ENCODE data around the gene SHC2.

Gene SHC2

DNA sequence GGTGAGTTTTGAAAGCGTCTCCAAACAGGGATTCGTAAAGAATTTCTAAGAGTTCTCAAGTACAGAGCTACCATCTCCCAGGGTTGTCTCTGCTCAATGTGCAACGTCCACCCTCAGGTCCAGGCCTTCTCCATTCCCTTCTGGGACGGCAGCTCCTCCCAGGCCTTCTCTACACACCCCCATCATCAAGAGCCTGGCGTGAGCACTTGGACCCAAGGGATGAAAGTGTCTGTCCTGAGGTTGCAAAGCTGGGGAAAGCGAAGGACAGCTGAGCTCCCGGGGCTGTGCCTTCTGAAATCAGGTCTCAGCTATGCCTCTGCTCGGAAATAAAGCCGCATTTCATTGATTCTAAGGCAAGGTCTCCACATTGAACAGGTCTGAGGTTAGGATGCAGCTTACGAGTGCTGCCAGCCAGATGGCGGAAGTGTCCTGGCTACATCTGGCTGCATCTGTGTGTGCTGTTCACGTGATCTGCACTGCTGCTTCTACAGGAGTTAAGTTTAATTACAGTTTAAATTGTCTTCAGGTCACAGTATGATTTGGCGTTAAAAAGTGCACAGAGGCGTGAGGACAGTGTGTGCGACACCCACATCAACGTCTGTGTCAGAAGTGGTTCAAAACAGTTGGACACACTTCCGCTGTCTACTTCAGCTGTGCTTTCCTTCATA, 89.2 kb downstream of the SHC2 start:
- 84% methylated on average over 17 of the region's 17 CpGs for WGBS
- Histone ChIP-seq H3K27ac (ENCODE audit: low read depth, low read length) (no peak overlapping the region), H3K36me3 (ENCODE audit: insufficient read depth, low read length) (no peaks in the 10 kb centered on the region)

DNA sequence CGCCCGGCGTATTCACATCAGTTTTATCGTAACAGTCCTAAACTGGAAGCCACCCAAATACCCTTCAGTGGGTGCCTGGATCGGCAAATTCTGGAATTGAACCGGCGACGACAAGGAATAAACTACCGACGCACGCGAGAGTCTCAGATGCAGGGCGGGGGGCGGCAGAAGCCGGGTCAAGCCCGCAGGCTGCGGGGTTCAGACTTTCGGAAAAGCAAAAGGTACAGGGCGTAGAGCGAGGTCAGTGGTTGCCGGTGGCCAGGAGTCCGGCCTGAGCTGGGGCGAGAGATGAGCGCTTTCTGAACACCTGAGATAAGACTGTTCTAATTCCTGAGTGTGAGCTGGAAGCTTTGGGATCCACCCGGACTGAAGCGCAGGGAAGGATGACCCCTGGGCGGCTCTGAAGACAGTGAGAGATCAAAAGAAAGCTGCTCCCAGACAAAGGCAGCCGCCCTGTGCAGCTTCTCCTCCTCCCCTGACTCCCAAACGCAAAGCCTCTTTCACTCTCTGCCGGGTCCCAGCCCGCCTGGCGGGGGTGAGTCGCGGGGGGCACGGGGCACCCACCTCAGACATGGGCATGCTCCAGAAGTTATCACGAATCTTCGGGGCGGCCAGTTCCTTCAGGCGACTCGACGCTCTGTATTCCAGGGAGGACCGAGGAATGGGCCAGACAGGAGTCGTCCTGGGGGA, 90.0 kb downstream of the SHC2 start:
- Histone ChIP-seq H3K27ac (ENCODE audit: low read depth, low read length) (no peak overlapping the region), H3K27me3 (ENCODE audit: insufficient read depth, low read length) (no peaks in the 10 kb centered on the region), H3K4me1 (ENCODE audit: insufficient read depth, low read length) (no peaks in the 10 kb centered on the region), H3K4me3 (ENCODE audit: low read length) (no peak overlapping the region), H3K36me3 (ENCODE audit: insufficient read depth, low read length) (no peaks in the 10 kb centered on the region), H3K9ac (ENCODE audit: low read depth, low read length) (no peak overlapping the region), H3K9me3 (ENCODE audit: insufficient read depth, low read depth, low read length) (no peaks in the 10 kb centered on the region)
- WGBS: 92% methylated on average over 43 of the region's 43 CpGs

More for the DNA sequence above, 89.2 kb downstream of the SHC2 start:
- Histone ChIP-seq H3K9ac (ENCODE audit: low read depth, low read length) (no peak overlapping the region), H3K4me1 (ENCODE audit: insufficient read depth, low read length) (no peaks in the 10 kb centered on the region), H3K27me3 (ENCODE audit: insufficient read depth, low read length) (no peaks in the 10 kb centered on the region), H3K4me3 (ENCODE audit: low read length) (no peak overlapping the region), H3K9me3 (ENCODE audit: insufficient read depth, low read depth, low read length) (no peaks in the 10 kb centered on the region)

DNA sequence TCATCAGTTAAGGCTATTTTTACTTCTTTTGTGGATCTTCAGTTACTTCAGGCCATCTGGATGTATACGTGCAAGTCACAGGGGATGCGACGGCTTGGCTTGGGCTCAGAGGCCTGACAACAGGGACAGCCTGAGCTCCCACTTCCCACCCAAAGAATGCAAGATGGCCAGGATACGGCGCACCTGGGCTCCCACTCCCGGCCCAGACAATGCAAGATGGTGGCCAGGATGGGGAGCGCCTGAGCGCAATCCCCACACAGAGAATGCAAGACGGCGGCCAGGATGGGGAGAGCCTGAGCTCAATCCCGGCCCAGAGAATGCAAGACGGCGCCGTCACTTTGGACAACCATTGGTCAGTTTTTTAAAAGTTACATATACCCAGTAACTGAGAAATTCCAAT, 91.0 kb downstream of the SHC2 start:
- Histone ChIP-seq H3K27ac (ENCODE audit: low read depth, low read length) (no peak overlapping the region), H3K9ac (ENCODE audit: low read depth, low read length) (no peak overlapping the region), H3K36me3 (ENCODE audit: insufficient read depth, low read length) (no peaks in the 10 kb centered on the region), H3K4me1 (ENCODE audit: insufficient read depth, low read length) (no peaks in the 10 kb centered on the region), H3K4me3 (ENCODE audit: low read length) (no peak overlapping the region), H3K27me3 (ENCODE audit: insufficient read depth, low read length) (no peaks in the 10 kb centered on the region), H3K9me3 (ENCODE audit: insufficient read depth, low read depth, low read length) (no peaks in the 10 kb centered on the region)
- 96% methylated on average over 14 of the region's 14 CpGs for WGBS

DNA sequence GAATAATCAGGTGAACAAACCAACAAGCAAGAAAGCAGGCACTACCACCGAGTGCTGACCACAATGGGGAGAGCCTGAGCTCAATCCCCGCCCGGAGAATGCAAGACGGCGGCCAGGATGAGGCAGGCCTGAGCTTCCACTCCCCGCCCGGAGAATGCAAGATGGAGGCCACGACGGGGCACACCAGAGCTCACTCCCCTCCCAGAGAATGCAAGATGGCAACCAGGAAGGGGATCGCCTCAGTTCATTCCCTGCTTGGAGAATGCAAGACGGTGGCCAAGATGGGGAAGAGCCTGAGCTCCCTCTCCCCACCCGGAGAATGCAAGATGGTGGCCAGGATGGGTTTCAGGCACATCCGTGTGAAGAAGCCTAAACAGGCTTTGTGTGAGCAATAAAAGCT, 91.6 kb downstream of the SHC2 start:
- 88% methylated on average over 13 of the region's 13 CpGs for WGBS
- no peak overlapping the region for H3K27ac ChIP-seq (ENCODE audit: low read depth, low read length)
- no peaks in the 10 kb centered on the region for H3K9me3 ChIP-seq (ENCODE audit: insufficient read depth, low read depth, low read length)
- H3K9ac ChIP-seq (ENCODE audit: low read depth, low read length): no peak overlapping the region
- H3K4me3 ChIP-seq (ENCODE audit: low read length): no peak overlapping the region
- no peaks in the 10 kb centered on the region for H3K27me3 ChIP-seq (ENCODE audit: insufficient read depth, low read length)
- no peaks in the 10 kb centered on the region for H3K36me3 ChIP-seq (ENCODE audit: insufficient read depth, low read length)
- H3K4me1 ChIP-seq (ENCODE audit: insufficient read depth, low read length): no peaks in the 10 kb centered on the region

DNA sequence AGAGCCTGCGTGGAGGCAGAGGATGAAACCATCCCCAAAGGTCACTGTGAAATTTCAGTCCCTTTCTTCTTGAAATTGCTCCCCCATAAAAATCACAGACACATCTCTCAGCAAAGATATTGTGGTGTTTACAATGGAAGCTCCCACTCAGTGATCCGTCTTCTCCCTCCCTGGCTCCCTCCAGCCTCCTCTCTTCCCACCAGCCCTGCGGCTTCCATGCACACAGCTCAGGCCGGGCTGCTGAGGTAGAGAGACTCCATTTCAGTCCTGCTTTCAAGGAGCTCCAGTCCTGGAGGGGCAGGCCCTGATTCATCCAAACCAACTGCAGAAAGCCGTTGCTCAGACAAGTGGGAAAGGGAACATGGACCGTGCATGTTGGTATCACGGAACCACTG, 92.2 kb downstream of the SHC2 start:
- no peaks in the 10 kb centered on the region for H3K4me1 ChIP-seq (ENCODE audit: insufficient read depth, low read length)
- no peaks in the 10 kb centered on the region for H3K27me3 ChIP-seq (ENCODE audit: insufficient read depth, low read length)
- H3K9me3 ChIP-seq (ENCODE audit: insufficient read depth, low read depth, low read length): no peaks in the 10 kb centered on the region
- H3K9ac ChIP-seq (ENCODE audit: low read depth, low read length): no peak overlapping the region
- H3K4me3 ChIP-seq (ENCODE audit: low read length): no peak overlapping the region
- 90% methylated on average over 7 of the region's 7 CpGs for WGBS
- H3K27ac ChIP-seq (ENCODE audit: low read depth, low read length): no peak overlapping the region
- H3K36me3 ChIP-seq (ENCODE audit: insufficient read depth, low read length): no peaks in the 10 kb centered on the region

DNA sequence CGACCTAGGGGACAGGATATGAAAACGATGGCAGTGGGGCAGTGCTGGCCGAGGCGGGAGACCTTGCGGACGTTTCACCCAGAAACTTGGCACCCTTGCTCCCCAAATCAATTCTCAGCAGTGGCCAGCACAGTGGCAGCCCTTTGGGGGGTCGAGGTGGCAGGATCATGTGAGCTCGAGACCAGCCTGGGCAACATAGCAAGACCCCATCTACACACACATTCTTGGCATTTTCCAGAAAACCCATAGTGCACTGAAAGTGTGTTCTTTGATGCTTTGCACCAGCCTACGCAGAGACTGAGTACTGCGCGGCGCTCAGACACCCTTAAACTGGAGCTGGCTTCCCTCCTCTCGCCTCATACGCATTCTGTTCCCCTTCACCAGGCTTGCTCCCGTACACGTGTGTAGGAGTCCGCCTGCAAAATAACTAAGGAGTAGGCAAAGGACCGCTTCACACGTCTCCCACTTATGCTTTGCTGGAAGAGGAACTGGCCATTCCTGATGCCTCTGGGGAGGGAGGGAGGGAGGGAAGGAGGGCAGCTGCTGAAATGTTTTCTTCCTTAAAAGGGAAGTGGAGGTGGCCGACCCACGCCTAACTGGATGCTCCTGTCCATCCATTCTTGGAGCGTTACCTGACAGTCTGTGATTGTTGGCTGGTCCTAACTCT, 92.7 kb downstream of the SHC2 start:
- Histone ChIP-seq H3K9me3 (ENCODE audit: insufficient read depth, low read depth, low read length) (no peaks in the 10 kb centered on the region), H3K36me3 (ENCODE audit: insufficient read depth, low read length) (no peaks in the 10 kb centered on the region), H3K9ac (ENCODE audit: low read depth, low read length) (no peak overlapping the region), H3K4me3 (ENCODE audit: low read length) (no peak overlapping the region), H3K4me1 (ENCODE audit: insufficient read depth, low read length) (no peaks in the 10 kb centered on the region), H3K27ac (ENCODE audit: low read depth, low read length) (no peak overlapping the region), H3K27me3 (ENCODE audit: insufficient read depth, low read length) (no peaks in the 10 kb centered on the region)
- 93% methylated on average over 22 of the region's 22 CpGs for whole genome bisulfite sequencing

DNA sequence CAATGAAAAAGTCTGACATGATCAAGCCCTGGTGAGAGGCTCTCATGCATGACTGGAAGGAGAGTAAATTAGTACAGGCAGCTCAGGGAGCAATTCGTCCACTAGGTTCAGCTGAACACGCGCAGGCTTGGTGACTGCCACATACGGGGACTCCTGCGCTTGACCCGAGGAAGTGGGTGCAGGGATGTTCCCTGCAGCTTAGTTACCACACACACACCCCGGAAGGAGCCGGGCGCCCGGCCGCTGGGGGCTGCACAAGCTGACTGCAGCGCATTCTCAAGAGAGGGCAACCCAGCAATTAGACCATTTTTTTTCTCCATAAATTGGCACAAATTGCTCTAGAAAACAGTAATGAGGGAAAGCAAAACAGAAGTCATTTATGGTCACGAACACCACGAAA, 93.3 kb downstream of the SHC2 start:
- Histone ChIP-seq H3K27ac (ENCODE audit: low read depth, low read length) (no peak overlapping the region), H3K36me3 (ENCODE audit: insufficient read depth, low read length) (no peaks in the 10 kb centered on the region), H3K27me3 (ENCODE audit: insufficient read depth, low read length) (no peaks in the 10 kb centered on the region), H3K4me1 (ENCODE audit: insufficient read depth, low read length) (no peaks in the 10 kb centered on the region), H3K4me3 (ENCODE audit: low read length) (no peak overlapping the region), H3K9me3 (ENCODE audit: insufficient read depth, low read depth, low read length) (no peaks in the 10 kb centered on the region), H3K9ac (ENCODE audit: low read depth, low read length) (no peak overlapping the region)
- WGBS: 95% methylated on average over 14 of the region's 14 CpGs

- 92% methylated on average over 8 of the region's 8 CpGs for WGBS
- H3K9me3 ChIP-seq (ENCODE audit: insufficient read depth, low read depth, low read length): no peaks in the 10 kb centered on the region
These were observed 93.9 kb downstream of the SHC2 start for GRCh38 chr19:366951-367350.

More at GRCh38 chr19:366951-367350, 93.9 kb downstream of the SHC2 start:
- Histone ChIP-seq H3K27me3 (ENCODE audit: insufficient read depth, low read length) (no peaks in the 10 kb centered on the region), H3K36me3 (ENCODE audit: insufficient read depth, low read length) (no peaks in the 10 kb centered on the region), H3K4me1 (ENCODE audit: insufficient read depth, low read length) (no peaks in the 10 kb centered on the region), H3K27ac (ENCODE audit: low read depth, low read length) (no peak overlapping the region), H3K9ac (ENCODE audit: low read depth, low read length) (no peak overlapping the region), H3K4me3 (ENCODE audit: low read length) (no peak overlapping the region)
